DOHH2 (cell line): ENCODE data around the gene ADAMTS2.

ENCODE experiments used
- H3F3A ChIP-seq: fragments of 200-600 bp; sonication (generic), shearing (Covaris generic); 2 replicates; pipeline ENCODE4 v1.6.0; 2016; ENCODE audit warnings: antibody characterized with exemption, mild to moderate bottlenecking; ENCODE audit not compliant: control insufficient read depth, insufficient read depth
- H3K27ac ChIP-seq: fragments of 200-600 bp; sonication (generic); 2 replicates; pipeline ENCODE4 v1.5.1; 2014; ENCODE audit warnings: low read depth, mild to moderate bottlenecking, low read length, moderate library complexity
- H3K27me3 ChIP-seq: fragments of 200-600 bp; sonication (generic); 2 replicates; pipeline ENCODE4 v1.6.1; 2014; ENCODE audit warnings: mild to moderate bottlenecking, low read length, mixed read lengths; ENCODE audit not compliant: control insufficient read depth
- H3K36me3 ChIP-seq: fragments of 200-600 bp; sonication (generic); 2 replicates; pipeline ENCODE4 v1.6.1; 2014; ENCODE audit warnings: mild to moderate bottlenecking, low read length, moderate library complexity, mixed read lengths; ENCODE audit not compliant: control insufficient read depth
- H3K4me1 ChIP-seq: fragments of 200-600 bp; sonication (generic); 2 replicates; pipeline ENCODE4 v1.6.1; 2014; ENCODE audit warnings: mild to moderate bottlenecking, low read length, mixed read lengths; ENCODE audit not compliant: control insufficient read depth
- H3K4me2 ChIP-seq: fragments of 200-600 bp; sonication (generic); 2 replicates; pipeline ENCODE4 v1.6.0; 2014; ENCODE audit warnings: mild to moderate bottlenecking, low read length, moderate library complexity
- H3K4me3 ChIP-seq: fragments of 200-600 bp; sonication (generic); 2 replicates; pipeline ENCODE4 v1.5.1; 2014; ENCODE audit warnings: mild to moderate bottlenecking, low read length, mixed read lengths
- H3K79me2 ChIP-seq: fragments of 200-600 bp; sonication (generic); 2 replicates; pipeline ENCODE4 v1.6.1; 2014; ENCODE audit warnings: mild to moderate bottlenecking, low read length, mixed read lengths; ENCODE audit not compliant: control insufficient read depth
- H3K9me2 ChIP-seq: fragments of 200-600 bp; sonication (generic); replicated peaks from 2 replicates; pipeline ENCODE4 v1.6.1; 2014; ENCODE audit warnings: mild to moderate bottlenecking, low read length, mixed read lengths; ENCODE audit not compliant: control insufficient read depth
- H3K9me3 ChIP-seq: fragments of 200-600 bp; sonication (generic); 2 replicates; pipeline ENCODE4 v1.6.1; 2014; ENCODE audit warnings: antibody characterized with exemption, low read length, mixed read lengths; ENCODE audit not compliant: control insufficient read depth, insufficient read depth
- H4K20me1 ChIP-seq: fragments of 200-600 bp; sonication (generic); 2 replicates; pipeline ENCODE4 v1.6.0; 2014; ENCODE audit warnings: low read depth, mild to moderate bottlenecking, antibody characterized with exemption, low read length, moderate library complexity; ENCODE audit not compliant: control insufficient read depth, insufficient read depth
- CTCF ChIP-seq: fragments of 200-600 bp; sonication (generic); IDR thresholded peaks from one replicate; pipeline ENCODE4 v1.5.1; 2014; ENCODE audit warnings: antibody characterized with exemption, mild to moderate bottlenecking, low read depth, low read length; ENCODE audit not compliant: poor library complexity, severe bottlenecking
- EZH2phosphoT487 ChIP-seq: fragments of 200-600 bp; sonication (generic); IDR thresholded peaks from 2 replicates; pipeline ENCODE4 v1.6.1; 2017; ENCODE audit warnings: borderline replicate concordance, mild to moderate bottlenecking, antibody characterized with exemption, low read length, moderate library complexity, mixed read lengths

Gene ADAMTS2

GRCh38 chr5:179260324-179261070, 84.8 kb downstream of the ADAMTS2 start:
- H3K4me2 ChIP-seq, result no peak overlapping the region
- no peak overlapping the region for H3K27ac ChIP-seq
- no peaks in the 10 kb centered on the region for H3F3A ChIP-seq
- no peaks in the 10 kb centered on the region for H3K9me2 ChIP-seq
- H3K36me3 ChIP-seq, result no peaks in the 10 kb centered on the region
- no peaks in the 10 kb centered on the region for H4K20me1 ChIP-seq
- TF ChIP-seq EZH2phosphoT487 (no peak), CTCF (no peak)
- no peaks in the 10 kb centered on the region for H3K79me2 ChIP-seq
- H3K9me3 ChIP-seq, result no peaks in the 10 kb centered on the region
- H3K27me3 ChIP-seq, result no peaks in the 10 kb centered on the region
- H3K4me3 ChIP-seq, result no peak overlapping the region
- H3K4me1 ChIP-seq, result no peaks in the 10 kb centered on the region

GRCh38 chr5:179259731-179260323, 85.4 kb downstream of the ADAMTS2 start:
- Histone ChIP-seq H3K27ac (no peak overlapping the region), H3K9me3 (no peaks in the 10 kb centered on the region), H3K4me2 (no peak overlapping the region), H3F3A (no peaks in the 10 kb centered on the region), H3K4me1 (no peaks in the 10 kb centered on the region), H3K4me3 (no peak overlapping the region), H3K36me3 (no peaks in the 10 kb centered on the region), H3K9me2 (no peaks in the 10 kb centered on the region), H3K79me2 (no peaks in the 10 kb centered on the region), H3K27me3 (no peaks in the 10 kb centered on the region), H4K20me1 (no peaks in the 10 kb centered on the region)
- TF ChIP-seq CTCF (no peak), EZH2phosphoT487 (no peak)

GRCh38 chr5:179258922-179259730, 86.1 kb downstream of the ADAMTS2 start:
- no peak overlapping the region for H3K27ac ChIP-seq
- TF ChIP-seq EZH2phosphoT487 (no peak), CTCF (no peak)
- H3K4me1 ChIP-seq, result no peaks in the 10 kb centered on the region
- no peaks in the 10 kb centered on the region for H4K20me1 ChIP-seq
- no peaks in the 10 kb centered on the region for H3F3A ChIP-seq
- H3K36me3 ChIP-seq, result no peaks in the 10 kb centered on the region
- H3K9me3 ChIP-seq, result no peaks in the 10 kb centered on the region
- no peak overlapping the region for H3K4me2 ChIP-seq
- no peaks in the 10 kb centered on the region for H3K27me3 ChIP-seq
- no peak overlapping the region for H3K4me3 ChIP-seq
- no peaks in the 10 kb centered on the region for H3K79me2 ChIP-seq
- H3K9me2 ChIP-seq, result no peaks in the 10 kb centered on the region
